ENCODE results near the gene THSD4.

DNA sequence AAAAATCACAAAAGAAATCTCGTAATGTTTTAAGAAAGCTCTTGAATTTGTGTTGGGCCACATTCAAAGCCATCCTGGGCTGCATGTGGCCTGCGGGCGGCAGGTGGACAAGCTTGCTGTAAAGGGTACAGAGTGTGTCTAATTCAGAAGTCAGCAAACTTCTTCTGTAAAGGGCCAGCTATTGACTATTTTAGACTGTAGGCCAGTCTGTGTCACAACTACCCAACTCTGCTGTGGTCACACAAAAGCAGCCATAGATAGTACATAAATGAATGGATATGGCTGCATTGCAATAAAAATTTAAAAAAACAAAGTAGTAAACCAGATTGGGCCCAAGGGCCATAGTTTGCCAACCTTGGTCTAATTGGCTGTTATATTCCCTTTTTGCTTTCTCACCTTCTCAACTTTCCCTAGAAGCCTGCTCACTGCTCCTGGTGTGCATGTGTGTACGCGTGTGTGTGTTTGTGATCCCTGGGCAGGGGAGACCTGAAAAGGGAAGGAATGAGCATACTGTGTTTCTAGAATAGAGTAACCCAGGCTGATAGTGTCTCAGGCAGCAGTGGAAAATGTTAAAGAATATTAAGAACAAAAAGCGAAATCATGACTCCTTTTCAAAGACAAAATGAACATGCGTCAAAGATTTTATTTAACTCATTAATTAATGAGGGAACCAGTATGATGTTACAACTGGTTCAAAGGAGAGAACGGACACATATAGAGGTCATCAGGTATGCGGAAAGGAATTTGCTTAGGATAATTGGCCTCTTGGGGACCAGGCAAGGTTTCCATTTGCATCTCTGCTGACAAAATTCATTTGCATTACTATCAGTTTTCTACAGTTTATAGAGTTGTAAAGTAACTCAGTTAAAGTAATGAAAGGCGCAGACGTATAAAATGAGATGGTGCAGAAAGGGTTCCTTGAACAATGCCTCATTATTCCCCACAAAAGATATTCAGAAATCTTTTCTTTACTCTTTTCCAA, 248.0 kb downstream of the THSD4 start:
- TF ChIP-seq BCL11A (IDR thresholded peaks at IDR 0.05; ENCODE audit: low read depth in 2 of 2, low read length in 2 of 2), result no peak
- TF ChIP-seq JUND (IDR thresholded peaks at IDR 0.05; ENCODE audit: low read length), result no peak
- no peak for TF ChIP-seq EP300 (IDR thresholded peaks at IDR 0.05; ENCODE audit: borderline replicate concordance in 1 of 2, low read depth in 2 of 2, low read length in 2 of 2)
- TF ChIP-seq, protein P1, sequence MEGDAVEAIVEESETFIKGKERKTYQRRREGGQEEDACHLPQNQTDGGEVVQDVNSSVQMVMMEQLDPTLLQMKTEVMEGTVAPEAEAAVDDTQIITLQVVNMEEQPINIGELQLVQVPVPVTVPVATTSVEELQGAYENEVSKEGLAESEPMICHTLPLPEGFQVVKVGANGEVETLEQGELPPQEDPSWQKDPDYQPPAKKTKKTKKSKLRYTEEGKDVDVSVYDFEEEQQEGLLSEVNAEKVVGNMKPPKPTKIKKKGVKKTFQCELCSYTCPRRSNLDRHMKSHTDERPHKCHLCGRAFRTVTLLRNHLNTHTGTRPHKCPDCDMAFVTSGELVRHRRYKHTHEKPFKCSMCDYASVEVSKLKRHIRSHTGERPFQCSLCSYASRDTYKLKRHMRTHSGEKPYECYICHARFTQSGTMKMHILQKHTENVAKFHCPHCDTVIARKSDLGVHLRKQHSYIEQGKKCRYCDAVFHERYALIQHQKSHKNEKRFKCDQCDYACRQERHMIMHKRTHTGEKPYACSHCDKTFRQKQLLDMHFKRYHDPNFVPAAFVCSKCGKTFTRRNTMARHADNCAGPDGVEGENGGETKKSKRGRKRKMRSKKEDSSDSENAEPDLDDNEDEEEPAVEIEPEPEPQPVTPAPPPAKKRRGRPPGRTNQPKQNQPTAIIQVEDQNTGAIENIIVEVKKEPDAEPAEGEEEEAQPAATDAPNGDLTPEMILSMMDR (IDR thresholded peaks at IDR 0.05; ENCODE audit: control extremely low read depth in 1 of 3, insufficient read depth in 1 of 3, low read depth in 1 of 3, low read length in 3 of 3), result no peak
- TF ChIP-seq TCF12 (IDR thresholded peaks at IDR 0.05; ENCODE audit: low read depth, low read length), result no peak
- TF ChIP-seq, protein P2, sequence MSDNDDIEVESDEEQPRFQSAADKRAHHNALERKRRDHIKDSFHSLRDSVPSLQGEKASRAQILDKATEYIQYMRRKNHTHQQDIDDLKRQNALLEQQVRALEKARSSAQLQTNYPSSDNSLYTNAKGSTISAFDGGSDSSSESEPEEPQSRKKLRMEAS (IDR thresholded peaks at IDR 0.05), result no peak
- TF ChIP-seq POLR2AphosphoS5 (IDR thresholded peaks at IDR 0.05; ENCODE audit: low read depth, low read length), result no peak
- TF ChIP-seq EZH2 (IDR thresholded peaks at IDR 0.05; ENCODE audit: low read depth, low read length, severe bottlenecking), result no peak
- TF ChIP-seq PHF8 (conservative IDR thresholded peaks at IDR 0.05; ENCODE audit: low read depth, low read length), result no peak
- no peak for TF ChIP-seq ATF2 (IDR thresholded peaks at IDR 0.05; ENCODE audit: low read length)

Data from H1 (cell line).